GM18502 (cell line): ENCODE measurements around the gene PRR23E.

Experiments used
- ATAC-seq: cut with Tn5 transposase; IDR thresholded peaks from one replicate; pipeline ENCODE4 v1.9.1; 2021; ENCODE audit warnings: mild to moderate bottlenecking; ENCODE audit not compliant: unreplicated experiment, poor library complexity

The PRR23E gene

DNA sequence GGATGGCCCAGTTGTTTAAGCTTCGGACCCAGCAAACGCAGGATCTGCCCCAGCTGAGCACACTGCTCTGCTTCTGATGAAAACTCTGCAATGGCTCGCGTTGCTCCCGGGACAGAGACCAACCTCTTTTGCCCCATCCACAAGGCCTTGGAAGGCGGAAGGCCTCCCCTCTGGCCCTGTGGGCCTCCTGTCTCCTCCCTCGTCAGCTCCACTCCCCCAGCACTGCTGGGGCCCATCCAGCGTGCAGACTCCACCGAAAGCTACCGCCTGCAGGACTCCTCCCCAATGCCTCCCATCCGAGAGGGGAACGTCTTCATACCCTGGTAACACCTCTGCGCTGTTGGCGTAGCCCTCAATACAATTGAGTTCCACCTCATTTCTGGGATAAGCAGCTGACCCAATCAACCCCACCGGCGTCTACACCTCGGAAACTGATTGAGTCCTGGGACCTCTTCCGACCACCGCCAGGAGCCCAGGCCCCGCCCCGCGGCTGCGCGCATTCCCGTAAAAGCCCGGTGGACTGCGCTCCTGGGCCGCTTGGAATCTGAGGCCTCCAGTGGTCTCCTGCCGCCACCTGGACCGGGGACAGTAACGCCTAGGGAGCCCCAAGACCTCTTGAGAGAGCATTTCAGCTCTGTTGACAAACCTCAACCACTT, at the start of gene PRR23E:
Gene PRR23E, plus strand, starts transcription at position 556 of the 657 bp plus-strand sequence. CDS start 3,555 bp downstream, outside the sequence.
- no peak for ATAC-seq

DNA sequence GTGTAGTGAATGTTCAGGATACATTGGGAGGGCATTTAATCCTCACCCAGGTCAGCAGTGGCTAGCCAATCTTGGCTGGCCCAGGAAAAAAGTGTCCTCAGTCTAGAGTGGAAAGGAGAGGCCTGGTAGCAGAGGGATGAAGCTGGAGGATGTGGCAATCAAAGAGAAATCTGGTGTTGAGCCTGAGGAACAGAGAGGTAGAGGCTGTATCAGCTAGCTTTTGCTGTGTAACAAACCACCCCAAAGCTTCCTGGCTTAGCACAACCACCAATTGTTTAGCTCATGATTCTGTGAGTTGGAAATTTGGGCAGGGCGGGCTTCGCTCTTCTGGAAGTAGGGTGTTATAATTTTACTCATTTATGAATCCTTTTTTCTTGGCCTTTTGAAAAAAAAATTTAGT, 49.8 kb upstream of the PRR23E start:
- no peak for ATAC-seq

- ATAC-seq = no peak
Measured at GRCh38 chr3:127144631-127145030, 48.3 kb upstream of the PRR23E start.

DNA sequence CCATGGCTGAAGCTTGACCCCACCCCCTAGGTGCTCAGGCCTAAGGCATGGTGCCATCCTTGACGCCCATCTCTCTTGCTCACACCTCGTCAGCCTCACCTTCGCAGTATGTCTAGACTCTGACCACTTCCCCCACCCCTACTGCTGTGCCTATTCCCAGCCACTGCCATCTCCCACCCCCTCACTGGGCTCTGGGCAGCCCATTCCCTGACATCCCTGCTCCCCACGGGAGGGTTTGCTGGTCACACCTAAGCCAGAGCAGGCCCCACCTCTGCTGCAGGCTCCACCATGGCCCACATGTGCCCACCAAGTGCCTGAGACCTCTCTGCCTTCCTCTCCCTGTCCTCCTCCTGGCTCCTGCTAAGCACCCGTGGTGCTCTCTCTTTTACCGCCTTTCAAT, 47.7 kb upstream of the PRR23E start:
- no peak for ATAC-seq

DNA sequence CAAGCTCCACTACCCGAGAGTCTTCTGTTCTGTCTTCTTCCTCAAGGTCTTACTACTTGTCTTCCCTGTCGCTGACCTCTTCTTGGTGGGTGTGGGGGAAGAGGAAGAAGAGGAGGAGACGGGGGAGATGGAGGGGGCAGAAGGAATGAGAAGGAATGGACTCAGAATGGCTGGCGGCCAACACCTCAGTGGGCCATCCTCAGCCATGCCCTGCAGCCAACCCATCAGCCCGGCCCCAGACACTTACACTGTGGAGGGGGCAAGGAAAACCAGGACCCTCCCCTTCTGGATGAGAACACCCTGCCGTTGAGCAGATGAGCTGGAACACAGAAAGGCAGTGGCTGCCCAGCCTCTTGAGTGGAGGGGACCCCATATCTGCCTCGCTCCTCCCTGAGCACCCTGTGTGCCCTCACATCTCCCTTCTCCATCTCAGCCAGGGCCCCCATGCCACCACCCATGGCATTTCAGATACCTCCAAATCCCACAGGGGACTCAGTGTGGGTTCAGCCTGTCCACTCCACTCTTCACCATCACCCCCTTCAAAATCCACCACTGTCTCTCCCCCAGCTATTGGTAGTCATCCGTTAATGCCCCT, 45.5 kb upstream of the PRR23E start:
- ATAC-seq = no peak

- no peak for ATAC-seq
Measured at GRCh38 chr3:127149621-127150310, 43.2 kb upstream of the PRR23E start.

GRCh38 chr3:127150513-127151250, 42.2 kb upstream of the PRR23E start:
- no peak for ATAC-seq

DNA sequence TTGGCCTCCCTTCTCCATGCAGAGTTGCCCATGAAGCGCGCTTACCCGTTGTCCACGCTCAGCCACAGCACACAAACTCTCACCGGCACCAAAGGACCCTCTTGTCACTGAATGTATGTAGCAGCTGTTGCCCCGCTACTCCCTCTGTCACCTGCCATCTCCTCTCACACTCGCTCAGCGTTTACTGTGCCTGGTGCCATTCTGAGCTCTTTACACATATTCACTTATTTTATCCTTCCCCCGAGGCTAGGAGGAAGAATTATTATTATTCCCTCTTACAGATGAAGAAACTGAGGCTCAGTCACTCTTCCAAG, 41.7 kb upstream of the PRR23E start:
- no peak for ATAC-seq

DNA sequence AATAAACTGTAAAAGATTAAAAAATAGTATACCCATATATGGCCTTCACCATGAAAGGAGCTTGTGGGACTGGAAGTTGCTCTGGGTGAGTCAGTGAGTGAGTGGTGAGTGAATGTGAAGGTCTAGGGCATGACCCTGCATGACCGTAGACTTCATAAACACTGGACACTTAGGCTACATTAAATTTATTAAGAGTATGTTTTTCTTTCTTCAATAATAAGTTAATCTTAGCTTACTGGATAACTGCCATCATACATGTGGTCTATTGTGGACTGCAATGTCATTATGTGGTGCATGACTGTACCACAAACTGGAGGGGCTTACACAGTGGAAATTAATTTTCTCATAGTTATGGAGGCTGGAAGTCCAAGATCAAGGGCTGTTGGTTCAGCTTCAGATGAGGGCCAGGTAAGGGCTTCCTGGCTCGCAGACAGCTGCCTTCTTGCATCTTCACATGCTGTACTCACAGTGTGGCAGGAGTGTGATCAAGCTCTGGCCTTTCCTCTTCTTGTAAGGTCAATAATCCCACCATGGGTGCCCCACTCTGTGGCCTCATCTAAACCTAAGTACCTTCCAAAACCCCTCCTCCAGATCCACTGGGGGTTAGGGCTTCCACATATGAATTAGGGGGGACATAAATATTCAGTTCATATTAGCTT, 40.8 kb upstream of the PRR23E start:
- ATAC-seq = no peak

DNA sequence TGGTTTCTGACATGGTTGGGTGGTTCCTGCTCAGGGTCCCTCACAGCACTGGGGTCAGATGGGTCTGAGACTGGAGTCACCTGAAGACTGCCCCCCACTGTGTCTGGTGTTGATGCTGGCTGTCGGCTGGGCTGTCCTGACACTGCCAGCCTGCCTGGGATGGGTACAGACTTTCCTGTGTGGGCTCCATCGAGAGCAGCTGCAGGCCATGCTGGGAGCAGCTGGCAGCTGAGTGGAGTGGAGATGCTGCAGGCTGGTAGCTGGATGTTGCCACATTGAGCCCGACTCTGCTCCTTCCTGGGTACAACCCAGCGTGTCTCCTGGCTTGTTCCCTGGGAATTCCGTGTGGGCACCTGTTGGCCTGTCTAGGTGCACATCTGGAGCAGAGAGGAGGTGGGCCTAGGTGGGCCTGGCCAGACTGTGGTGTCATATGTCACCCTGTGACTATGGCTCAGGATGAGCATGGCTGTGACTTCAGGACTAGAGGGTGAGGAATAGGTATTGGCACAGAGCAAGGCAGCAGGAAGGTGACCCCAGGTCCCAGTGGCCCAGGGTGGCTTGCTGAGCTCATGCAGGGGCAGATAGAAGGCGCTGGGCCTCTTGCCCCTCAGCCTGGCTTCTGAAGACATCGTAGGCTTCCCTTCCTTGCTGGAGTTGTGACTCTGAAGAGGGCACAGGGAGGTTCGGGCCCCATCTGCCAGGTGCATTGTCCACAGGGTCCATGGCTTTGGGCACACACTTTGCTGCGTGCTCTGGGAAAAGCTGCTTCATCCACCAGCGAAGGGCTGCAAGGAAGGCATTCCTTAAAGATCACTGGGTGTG, 40.0 kb upstream of the PRR23E start:
- ATAC-seq = no peak

- ATAC-seq = no peak
Measured at GRCh38 chr3:127153506-127153815, 39.5 kb upstream of the PRR23E start.

DNA sequence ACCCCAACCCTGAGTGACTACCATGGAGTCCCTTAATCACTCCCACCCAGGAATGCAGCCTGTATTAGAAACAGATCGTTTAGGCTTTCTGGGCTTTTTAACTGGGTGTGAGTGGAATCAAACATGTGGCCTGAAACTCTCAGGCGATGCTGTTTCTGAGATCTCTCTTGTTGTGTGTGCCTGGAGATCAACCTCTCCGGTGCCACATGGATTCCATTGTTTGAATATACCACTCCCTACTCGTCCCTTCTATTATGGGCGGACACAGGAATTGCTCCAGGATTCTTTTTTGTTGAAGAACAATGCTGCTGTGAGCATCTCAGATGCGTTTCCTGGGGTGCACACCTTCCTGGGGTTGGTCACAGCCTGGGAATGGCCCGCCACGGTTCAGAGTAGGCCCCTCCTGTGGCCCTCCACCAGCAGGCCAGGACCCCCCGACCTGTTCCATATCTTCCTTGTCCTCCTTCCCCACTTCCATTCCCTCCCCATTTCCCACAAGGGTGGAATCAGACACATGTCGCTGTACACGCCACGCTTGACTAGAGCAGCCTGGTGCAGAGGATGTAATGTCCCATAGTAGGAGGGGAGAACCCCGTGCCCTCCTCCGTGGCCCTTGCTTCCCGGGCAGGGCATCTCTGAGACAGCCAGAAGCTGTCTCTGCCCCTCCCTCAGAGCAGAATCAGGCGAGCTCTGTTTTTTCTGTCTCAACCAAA, 36.4 kb upstream of the PRR23E start:
- no peak for ATAC-seq

DNA sequence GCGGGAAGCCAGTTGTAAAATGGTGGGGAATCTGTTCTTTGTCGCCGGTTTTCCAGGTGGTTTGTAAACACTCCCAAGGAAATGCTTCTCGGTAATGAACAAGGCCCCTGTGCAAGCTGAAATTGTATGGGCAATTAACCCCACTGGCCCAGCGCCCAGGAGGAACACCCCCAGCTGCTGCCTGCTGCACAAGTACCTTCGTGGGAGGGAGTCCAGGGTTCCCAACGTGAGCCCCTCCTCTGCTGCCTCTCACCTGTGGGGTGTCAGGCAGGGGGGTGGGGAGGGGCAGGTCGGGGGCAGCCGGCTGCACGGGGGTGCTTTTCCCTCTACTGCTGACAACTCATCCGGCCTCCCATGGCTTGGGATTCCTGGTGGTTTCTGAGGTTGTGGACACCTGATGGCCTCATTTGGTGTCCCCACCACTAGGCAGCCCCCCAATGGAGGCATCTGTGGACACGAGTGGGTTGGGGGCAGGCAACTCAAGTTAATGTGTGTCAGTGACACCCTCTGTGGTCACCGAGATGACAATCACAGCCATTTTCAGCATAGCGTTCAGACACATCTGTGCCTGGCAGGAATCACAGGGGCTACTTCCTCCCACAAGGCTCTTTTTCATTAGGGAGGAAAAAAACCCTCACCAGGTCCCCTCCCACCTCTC, 35.6 kb upstream of the PRR23E start:
- ATAC-seq = no peak

GRCh38 chr3:127158614-127159229, 34.2 kb upstream of the PRR23E start:
- no peak for ATAC-seq

GRCh38 chr3:127159543-127159942, 33.4 kb upstream of the PRR23E start:
- no peak for ATAC-seq

DNA sequence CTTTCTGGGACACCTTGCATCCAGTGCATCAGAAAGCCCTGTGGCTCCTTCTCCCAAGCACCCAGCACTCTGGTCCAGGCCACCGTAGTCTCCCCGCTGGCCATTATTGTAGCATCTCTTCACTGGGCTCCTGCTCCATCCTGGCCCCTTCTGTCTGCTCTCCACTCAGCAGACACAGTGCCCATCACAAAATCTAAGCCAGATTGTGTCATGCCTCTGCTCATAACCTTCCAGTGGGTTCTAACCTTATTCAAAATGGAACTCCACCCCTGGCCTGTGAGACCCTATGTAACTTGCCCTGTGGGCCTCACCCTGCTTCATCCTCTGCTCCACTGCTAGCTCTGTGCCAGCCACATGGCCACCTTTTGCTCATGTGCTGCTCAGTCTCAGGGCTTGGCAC, 31.7 kb upstream of the PRR23E start:
- no peak for ATAC-seq

DNA sequence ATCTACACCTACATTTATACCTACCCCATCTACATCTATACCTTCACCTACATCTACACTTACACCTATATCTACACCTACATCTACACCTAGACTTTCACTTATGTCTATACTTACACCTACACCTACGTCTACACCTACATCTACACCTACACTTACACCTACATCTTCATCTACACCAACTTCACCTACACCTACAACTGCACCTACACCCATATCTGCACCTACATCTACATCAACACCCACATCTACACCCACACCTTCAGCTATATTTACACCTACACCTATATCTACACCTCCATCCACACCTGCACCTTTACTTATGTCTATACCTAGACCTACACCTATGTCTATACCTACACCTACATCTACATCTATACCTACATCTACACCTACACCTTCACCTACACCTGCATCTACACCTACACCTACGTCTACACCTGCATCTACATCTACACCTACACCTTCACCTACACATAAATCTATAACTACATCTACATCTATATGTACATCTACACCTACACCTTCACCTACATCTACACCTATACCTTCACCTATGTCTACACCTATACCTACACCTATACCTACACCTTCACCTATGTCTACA, 30.9 kb upstream of the PRR23E start:
- no peak for ATAC-seq
